Measurements from ENCODE around the gene PAFAH1B2. TPM values are rescaled to one million over a fixed set of nuclear protein-coding genes. Genes with fewer than 3 reads are reported as not detected.
"Not testable (repeated sequence)": the region's sequence is repeated elsewhere in the genome, so short reads cannot be mapped to it uniquely, and the experiment has no call there.

Gene PAFAH1B2
- total and polyA plus RNA-seq, 7 donors, result 13.0 to 46.3 (median 30.8) TPM

DNA sequence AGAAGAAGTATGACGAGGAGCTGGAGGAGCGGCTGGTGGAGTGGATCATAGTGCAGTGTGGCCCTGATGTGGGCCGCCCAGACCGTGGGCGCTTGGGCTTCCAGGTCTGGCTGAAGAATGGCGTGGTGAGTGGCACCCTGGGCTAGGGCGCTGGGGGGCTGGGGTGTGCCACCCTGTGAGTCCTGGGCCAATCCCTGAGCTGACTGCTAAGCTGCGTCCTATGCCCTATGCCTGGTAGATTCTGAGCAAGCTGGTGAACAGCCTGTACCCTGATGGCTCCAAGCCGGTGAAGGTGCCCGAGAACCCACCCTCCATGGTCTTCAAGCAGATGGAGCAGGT, 59.0 kb downstream of the PAFAH1B2 start:
- Histone ChIP-seq H3K9me3 (no peaks in the 10 kb centered on the region), H3K36me3 (ENCODE audit: insufficient read depth in 1 of 2, low read depth in 1 of 2) (peaks cover 0 to 21% of the 10 kb centered on the region in 2 donors), H3K27ac (no peak overlapping the region), H3K4me1 (no peaks in the 10 kb centered on the region), H3K4me3 (peak overlapping the region; percentile 58), H3K27me3 (ENCODE audit: insufficient read depth in 3 of 3, low read length in 2 of 3) (no peaks in the 10 kb centered on the region)
- TF ChIP-seq, protein P1, sequence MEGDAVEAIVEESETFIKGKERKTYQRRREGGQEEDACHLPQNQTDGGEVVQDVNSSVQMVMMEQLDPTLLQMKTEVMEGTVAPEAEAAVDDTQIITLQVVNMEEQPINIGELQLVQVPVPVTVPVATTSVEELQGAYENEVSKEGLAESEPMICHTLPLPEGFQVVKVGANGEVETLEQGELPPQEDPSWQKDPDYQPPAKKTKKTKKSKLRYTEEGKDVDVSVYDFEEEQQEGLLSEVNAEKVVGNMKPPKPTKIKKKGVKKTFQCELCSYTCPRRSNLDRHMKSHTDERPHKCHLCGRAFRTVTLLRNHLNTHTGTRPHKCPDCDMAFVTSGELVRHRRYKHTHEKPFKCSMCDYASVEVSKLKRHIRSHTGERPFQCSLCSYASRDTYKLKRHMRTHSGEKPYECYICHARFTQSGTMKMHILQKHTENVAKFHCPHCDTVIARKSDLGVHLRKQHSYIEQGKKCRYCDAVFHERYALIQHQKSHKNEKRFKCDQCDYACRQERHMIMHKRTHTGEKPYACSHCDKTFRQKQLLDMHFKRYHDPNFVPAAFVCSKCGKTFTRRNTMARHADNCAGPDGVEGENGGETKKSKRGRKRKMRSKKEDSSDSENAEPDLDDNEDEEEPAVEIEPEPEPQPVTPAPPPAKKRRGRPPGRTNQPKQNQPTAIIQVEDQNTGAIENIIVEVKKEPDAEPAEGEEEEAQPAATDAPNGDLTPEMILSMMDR (IDR thresholded peaks at IDR 0.05), result no peak
- ATAC-seq (no peak), DNase-seq (no peak)
- WGBS, 3 donors, result 94 to 95% (median 95%) methylated on average over 10 of the region's 10 CpGs
- intact Hi-C loops (cut with DNase I), result no loop called here

DNA sequence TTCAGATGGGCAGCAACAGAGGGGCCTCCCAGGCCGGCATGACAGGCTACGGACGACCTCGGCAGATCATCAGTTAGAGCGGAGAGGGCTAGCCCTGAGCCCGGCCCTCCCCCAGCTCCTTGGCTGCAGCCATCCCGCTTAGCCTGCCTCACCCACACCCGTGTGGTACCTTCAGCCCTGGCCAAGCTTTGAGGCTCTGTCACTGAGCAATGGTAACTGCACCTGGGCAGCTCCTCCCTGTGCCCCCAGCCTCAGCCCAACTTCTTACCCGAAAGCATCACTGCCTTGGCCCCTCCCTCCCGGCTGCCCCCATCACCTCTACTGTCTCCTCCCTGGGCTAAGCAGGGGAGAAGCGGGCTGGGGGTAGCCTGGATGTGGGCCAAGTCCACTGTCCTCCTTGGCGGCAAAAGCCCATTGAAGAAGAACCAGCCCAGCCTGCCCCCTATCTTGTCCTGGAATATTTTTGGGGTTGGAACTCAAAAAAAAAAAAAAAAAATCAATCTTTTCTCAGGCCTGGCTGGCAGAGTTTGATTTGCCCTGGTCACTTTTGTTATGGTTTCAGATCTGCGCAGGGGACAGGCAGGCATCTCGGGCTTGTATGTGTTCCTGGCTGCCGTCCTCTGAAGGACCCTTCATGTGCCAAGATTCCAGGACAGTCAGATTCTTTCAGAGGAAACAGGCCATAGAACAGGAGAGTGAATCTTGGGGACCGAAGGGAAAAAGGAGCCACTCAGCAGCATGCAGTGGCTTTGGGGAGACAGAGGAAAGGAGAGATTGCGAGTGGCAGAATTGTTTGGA, 60.4 kb downstream of the PAFAH1B2 start:
- DNase-seq, result no peak
- no peaks in the 10 kb centered on the region for H3K4me1 ChIP-seq
- intact Hi-C loops (cut with DNase I), result loop anchor here in 1 of 2 donors (5.0 kb wide), 1 partner anchor 72 kb away; no protein-coding TSS in a partner anchor
- H3K27me3 ChIP-seq (ENCODE audit: insufficient read depth in 3 of 3, low read length in 2 of 3), result no peaks in the 10 kb centered on the region
- 54 to 66% (median 58%) methylated on average over 17 of the region's 17 CpGs for WGBS, 3 donors
- no peak for ATAC-seq
- no peaks in the 10 kb centered on the region for H3K9me3 ChIP-seq
- peaks cover 0 to 21% of the 10 kb centered on the region in 2 donors for H3K36me3 ChIP-seq (ENCODE audit: insufficient read depth in 1 of 2, low read depth in 1 of 2)
- TF ChIP-seq, protein P1 (IDR thresholded peaks at IDR 0.05), result no peak
- peak overlapping the region; percentile 58 for H3K4me3 ChIP-seq
- H3K27ac ChIP-seq, result peak overlapping the region; percentile 30

DNA sequence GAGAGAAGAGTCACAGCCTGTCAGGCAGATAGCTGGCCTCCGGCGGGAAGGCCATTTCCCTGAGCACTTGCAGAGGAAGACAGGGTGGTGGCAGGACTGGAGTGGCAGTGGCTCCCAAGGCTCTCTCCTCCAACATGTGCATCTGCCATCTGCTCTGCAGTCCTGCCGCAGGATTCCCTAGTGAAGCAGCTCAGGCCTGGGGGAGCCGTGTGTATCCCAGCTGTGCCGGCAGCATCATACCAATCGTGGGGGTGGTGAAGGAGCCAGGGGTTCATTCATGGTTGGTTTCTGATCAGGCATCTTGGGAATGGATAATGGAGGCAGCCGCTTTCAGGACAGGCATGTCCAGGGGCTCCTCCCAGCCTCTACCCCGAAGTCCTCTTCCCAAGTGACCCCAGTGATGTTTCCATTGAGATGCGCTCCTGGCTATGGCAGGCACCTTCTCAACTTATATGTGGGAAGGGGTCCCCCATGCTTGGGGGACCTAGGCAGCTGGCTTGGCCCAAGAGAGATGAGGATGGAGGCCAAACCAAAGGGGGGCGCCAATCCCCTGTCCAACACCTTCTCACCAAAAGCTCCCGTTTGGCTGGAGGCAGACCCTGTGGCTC, 61.2 kb downstream of the PAFAH1B2 start:
- no peaks in the 10 kb centered on the region for H3K9me3 ChIP-seq
- WGBS, 3 donors, result 79 to 90% (median 83%) methylated on average over 10 to 11 of the region's 11 CpGs
- H3K27me3 ChIP-seq (ENCODE audit: insufficient read depth in 3 of 3, low read length in 2 of 3), result no peaks in the 10 kb centered on the region
- TF ChIP-seq, protein P1 (IDR thresholded peaks at IDR 0.05), result no peak
- intact Hi-C loops (cut with DNase I), result loop anchor here in 1 of 2 donors (5.0 kb wide), 1 partner anchor 73 kb away; no protein-coding TSS in a partner anchor
- no peak overlapping the region for H3K4me3 ChIP-seq
- ATAC-seq (no peak), DNase-seq (no peak)
- no peaks in the 10 kb centered on the region for H3K4me1 ChIP-seq
- no peak overlapping the region for H3K27ac ChIP-seq
- peaks cover 0 to 27% of the 10 kb centered on the region in 2 donors for H3K36me3 ChIP-seq (ENCODE audit: insufficient read depth in 1 of 2, low read depth in 1 of 2)

DNA sequence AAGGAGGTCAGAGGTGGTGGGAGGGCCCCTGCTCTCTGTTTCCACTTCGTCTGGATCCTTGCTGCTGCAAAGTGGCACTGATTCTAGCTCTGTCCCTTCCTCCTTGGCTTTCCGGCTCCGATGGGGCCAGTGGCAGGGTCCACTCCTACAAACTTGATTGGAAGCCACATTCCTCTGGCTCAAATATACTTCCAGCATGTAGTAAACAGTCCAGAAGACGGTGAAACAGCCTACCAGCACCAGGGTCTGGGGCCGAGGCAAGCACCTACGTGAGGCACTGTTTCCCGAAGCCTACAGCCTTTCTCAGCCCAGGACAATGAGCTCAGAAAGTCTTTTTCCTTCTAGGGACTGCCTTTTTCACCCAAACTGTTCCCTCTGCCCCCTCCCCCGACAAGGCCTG, 62.0 kb downstream of the PAFAH1B2 start:
- peaks cover 0 to 27% of the 10 kb centered on the region in 2 donors for H3K36me3 ChIP-seq (ENCODE audit: insufficient read depth in 1 of 2, low read depth in 1 of 2)
- not testable (repeated sequence) for H3K9me3 ChIP-seq; H3K4me1 ChIP-seq; H3K4me3 ChIP-seq; H3K27me3 ChIP-seq (ENCODE audit: insufficient read depth in 3 of 3, low read length in 2 of 3); DNase-seq; ATAC-seq; H3K27ac ChIP-seq
- WGBS, 3 donors, result 76 to 80% (median 80%) methylated on average over 6 to 8 of the region's 8 CpGs
- intact Hi-C loops (cut with DNase I), result loop anchor here in 1 of 2 donors (5.0 kb wide), 1 partner anchor 74 kb away; no protein-coding TSS in a partner anchor

DNA sequence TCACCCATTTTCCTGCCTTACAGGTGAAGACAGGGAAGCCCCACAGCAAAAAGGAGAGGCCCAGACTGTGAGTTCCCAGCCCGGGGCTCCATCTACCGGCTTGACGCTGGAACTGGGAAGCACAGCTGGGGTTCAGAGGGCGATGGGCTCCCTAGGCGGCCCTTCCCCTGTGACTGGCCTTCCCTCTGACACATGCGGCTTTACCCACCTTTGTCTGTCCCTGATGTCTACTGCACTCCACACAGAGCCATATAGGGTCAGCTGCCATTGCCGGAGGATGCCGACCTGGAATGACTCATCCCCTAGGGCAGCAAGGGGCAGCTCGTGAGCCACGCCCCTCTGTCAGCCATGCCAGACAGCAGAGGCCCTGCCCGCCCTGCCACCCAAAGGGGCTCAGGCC, 62.8 kb downstream of the PAFAH1B2 start:
- 85 to 89% (median 88%) methylated on average over 5 to 6 of the region's 11 CpGs for WGBS, 3 donors
- intact Hi-C loops (cut with DNase I), result loop anchor here in 1 of 2 donors (5.0 kb wide), 1 partner anchor 75 kb away; no protein-coding TSS in a partner anchor
- ATAC-seq, result peak; percentile 22 to 43 (median 32)
- H3K4me3 ChIP-seq; H3K4me1 ChIP-seq; H3K27me3 ChIP-seq (ENCODE audit: insufficient read depth in 3 of 3, low read length in 2 of 3); DNase-seq; H3K27ac ChIP-seq; H3K9me3 ChIP-seq: not testable (repeated sequence)
- H3K36me3 ChIP-seq (ENCODE audit: insufficient read depth in 1 of 2, low read depth in 1 of 2), result peaks cover 0 to 33% of the 10 kb centered on the region in 2 donors

DNA sequence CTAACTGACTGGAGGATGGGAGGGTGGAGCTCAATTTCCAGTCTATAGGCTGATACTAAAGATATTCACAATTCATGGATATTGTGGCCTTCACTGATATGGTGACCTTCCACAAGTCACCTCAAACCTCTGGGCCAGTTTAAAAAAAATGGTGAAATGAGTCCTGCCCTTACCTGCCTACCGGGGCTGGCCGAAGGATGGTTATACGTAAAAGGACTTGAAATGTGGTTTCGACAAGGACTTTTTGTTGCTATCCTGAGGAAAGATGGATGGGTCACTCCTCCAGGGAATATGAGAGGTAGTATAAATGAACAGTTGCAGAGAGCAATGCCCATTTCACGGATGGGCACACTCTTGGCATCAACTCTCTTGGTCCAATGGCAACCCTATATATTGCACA, 63.4 kb downstream of the PAFAH1B2 start:
- WGBS, 3 donors, result 85 to 97% (median 95%) methylated on average over 5 of the region's 5 CpGs
- H3K27ac ChIP-seq; H3K4me1 ChIP-seq; H3K27me3 ChIP-seq (ENCODE audit: insufficient read depth in 3 of 3, low read length in 2 of 3); H3K9me3 ChIP-seq; ATAC-seq; DNase-seq; H3K4me3 ChIP-seq: not testable (repeated sequence)
- intact Hi-C loops (cut with DNase I), result loop anchor here in 1 of 2 donors (5.0 kb wide), 1 partner anchor 75 kb away; no protein-coding TSS in a partner anchor
- H3K36me3 ChIP-seq (ENCODE audit: insufficient read depth in 1 of 2, low read depth in 1 of 2), result peaks cover 0 to 35% of the 10 kb centered on the region in 2 donors

DNA sequence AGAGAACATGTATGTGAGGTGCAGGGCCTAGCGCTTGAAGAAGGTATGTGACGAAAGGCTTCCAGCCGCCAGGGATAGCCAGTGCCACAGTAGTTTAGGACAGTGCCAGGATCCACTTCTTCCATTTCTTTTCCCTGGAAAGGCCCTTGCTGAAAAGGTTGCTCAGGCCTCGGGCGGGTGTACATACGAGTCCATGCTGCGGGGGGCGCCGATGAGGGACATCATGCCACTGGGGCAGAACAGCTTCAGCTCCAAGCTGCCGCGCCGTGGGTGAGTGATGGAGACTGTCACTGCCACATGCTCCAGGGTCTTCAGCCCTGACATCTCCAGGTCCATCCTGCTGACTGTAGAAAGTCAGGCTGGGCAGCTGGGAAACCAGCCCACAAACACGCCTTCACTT, 64.6 kb downstream of the PAFAH1B2 start:
- 85 to 89% (median 88%) methylated on average over 9 of the region's 13 CpGs for WGBS, 3 donors
- H3K27me3 ChIP-seq (ENCODE audit: insufficient read depth in 3 of 3, low read length in 2 of 3); H3K9me3 ChIP-seq; H3K4me3 ChIP-seq; DNase-seq; H3K27ac ChIP-seq; ATAC-seq; H3K4me1 ChIP-seq: not testable (repeated sequence)
- intact Hi-C loops (cut with DNase I), result loop anchor here (2.0 to 5.0 kb wide), 2 partner anchors 76 kb away; no protein-coding TSS in a partner anchor
- peaks cover 0 to 43% of the 10 kb centered on the region in 2 donors for H3K36me3 ChIP-seq (ENCODE audit: insufficient read depth in 1 of 2, low read depth in 1 of 2)

DNA sequence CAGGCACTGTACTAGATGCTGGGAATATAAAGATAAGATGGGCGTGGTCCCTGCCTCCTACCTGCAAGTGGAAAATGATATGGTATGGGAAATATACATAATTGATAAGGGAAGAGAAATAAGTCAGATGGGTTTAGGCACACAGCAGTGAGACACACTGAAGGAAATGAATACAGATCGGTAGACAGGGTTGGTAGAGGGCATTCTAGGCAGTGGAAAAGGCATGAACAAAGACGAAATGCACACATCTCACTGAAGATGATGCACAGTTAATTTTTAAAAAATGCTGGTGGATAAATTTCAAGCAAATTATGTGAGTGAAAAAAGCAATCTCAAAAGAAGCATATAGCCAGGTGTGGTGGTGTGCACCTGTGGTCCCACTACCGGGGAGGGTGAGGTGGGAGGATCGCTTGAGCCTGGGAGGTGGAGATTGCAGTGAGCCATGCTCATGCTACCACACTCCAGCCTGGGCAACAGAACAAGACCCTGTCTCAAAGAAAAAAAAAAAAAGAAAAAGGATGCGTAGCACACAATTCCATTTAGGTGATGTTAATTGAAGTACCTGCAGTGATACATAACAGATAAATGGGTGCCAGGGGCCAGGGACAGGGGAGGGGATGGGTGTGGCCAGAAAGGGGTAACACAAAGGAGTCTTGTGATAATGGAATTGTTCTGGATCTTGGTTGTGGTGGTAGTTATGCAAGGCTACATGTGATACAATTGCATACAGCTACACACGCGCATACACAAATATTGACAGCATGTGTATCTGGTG, 65.5 kb downstream of the PAFAH1B2 start:
- WGBS, 3 donors, result 88 to 90% (median 89%) methylated on average over 7 to 8 of the region's 8 CpGs
- intact Hi-C loops (cut with DNase I), result loop anchor here (2.0 to 5.0 kb wide), 2 partner anchors 77 kb away; no protein-coding TSS in a partner anchor
- not testable (repeated sequence) for H3K4me1 ChIP-seq; H3K27me3 ChIP-seq (ENCODE audit: insufficient read depth in 3 of 3, low read length in 2 of 3); ATAC-seq; H3K9me3 ChIP-seq; DNase-seq; H3K27ac ChIP-seq; H3K4me3 ChIP-seq
- H3K36me3 ChIP-seq (ENCODE audit: insufficient read depth in 1 of 2, low read depth in 1 of 2), result peaks cover 4 to 43% of the 10 kb centered on the region in 2 donors

Measured in psoas muscle (tissue), 8 donors.